Heart left ventricle (tissue), 13 donors: ENCODE data around the gene AP3B2.

ENCODE experiments used
- POLR2A ChIP-seq, 2 donors: fragments of 450-650 bp; IDR thresholded peaks; one replicate each; pipeline ENCODE4 v1.6.1; 2017; ENCODE audit warnings: antibody characterized with exemption in 2 of 2, mild to moderate bottlenecking in 2 of 2, moderate library complexity in 2 of 2
- TF ChIP-seq, protein P1 (sequence below), 12 donors: fragments of 200-600 bp; sonication (generic) in 4 of 12; IDR thresholded peaks; one replicate each; pipeline versions ENCODE4 v1.5.0 to v1.8.0; 2018 to 2022; ENCODE audit warnings: antibody characterized with exemption in 12 of 12, mild to moderate bottlenecking in 5 of 12
- donor health status: ischemic (EF 13 %, LVEDD 7.1; RV severe dilation, severe dysfunction).
- donor health status: DM: no; HTN: yes; CAD: no.
- donor health status: DM: no; HTN: no; CAD: no.
- donor health status: ischemic (EF 25% LVEDD 6.9; RV normal size, moderate dysfunction).
- donor health status: ischemic (EF 25% LVEDD 5.7; RV mildly dilated, moderate dysfunction).
- donor health status: ischemic (EF 35%, LVEDD 5.7; RV mildly dilated, moderate dysfunction).
- donor health status: nonischemic (EF 11% LVEDD 7.7; RV severe dilation, severe dysfunction).
- donor health status: DM: yes; HTN: yes; CAD: no.
- donor health status: PGD.
- donor health status: ischemic (EF 29% LVEDD 5.4; RV normal size, mild dysfunction).
- donor health status: nonischemic (EF 23%, LVEDD 6.1; RV moderate dilation, normal function).

DNA sequence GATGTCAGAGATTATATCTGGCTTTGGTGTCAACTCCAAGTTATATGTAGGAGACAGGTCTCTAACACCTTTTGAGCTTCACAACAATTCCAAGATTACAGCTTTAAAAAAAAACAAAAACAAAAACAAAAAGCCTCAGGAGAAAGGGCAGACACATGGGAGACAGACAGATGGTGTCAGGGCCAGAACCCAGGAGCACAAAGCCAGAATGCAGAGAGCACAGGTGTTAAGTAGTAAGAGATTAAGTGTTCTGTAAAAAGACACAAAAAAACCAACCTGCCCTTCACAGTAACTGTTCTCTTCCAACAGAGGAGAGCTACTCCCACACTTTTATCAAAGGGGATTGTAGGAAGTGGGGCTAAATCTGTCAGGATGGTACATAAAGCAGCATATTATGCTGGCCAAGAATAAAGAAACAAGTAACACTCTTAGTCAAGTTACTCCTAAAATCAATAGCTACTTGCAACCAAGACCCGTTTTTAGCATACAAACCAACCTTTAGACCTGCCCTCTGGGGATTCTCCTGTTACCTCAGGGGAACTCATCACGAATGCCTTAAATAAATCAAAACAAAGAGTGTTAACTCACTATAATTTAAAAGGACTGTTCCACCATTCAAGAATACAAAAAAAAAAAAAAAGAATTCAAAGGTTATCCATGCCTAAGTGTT is 68.4 kb downstream of the AP3B2 start:
- TF ChIP-seq, protein P1, sequence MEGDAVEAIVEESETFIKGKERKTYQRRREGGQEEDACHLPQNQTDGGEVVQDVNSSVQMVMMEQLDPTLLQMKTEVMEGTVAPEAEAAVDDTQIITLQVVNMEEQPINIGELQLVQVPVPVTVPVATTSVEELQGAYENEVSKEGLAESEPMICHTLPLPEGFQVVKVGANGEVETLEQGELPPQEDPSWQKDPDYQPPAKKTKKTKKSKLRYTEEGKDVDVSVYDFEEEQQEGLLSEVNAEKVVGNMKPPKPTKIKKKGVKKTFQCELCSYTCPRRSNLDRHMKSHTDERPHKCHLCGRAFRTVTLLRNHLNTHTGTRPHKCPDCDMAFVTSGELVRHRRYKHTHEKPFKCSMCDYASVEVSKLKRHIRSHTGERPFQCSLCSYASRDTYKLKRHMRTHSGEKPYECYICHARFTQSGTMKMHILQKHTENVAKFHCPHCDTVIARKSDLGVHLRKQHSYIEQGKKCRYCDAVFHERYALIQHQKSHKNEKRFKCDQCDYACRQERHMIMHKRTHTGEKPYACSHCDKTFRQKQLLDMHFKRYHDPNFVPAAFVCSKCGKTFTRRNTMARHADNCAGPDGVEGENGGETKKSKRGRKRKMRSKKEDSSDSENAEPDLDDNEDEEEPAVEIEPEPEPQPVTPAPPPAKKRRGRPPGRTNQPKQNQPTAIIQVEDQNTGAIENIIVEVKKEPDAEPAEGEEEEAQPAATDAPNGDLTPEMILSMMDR (IDR thresholded peaks at IDR 0.05): no peak
- no peak for TF ChIP-seq POLR2A (IDR thresholded peaks at IDR 0.05)
